Occipital lobe (tissue), 2 donors: ENCODE measurements around the gene LSMEM2. TPM values are rescaled to one million over a fixed set of nuclear protein-coding genes. Genes with fewer than 3 reads are reported as not detected.
"Not testable (repeated sequence)": the region's sequence is repeated elsewhere in the genome, so short reads cannot be mapped to it uniquely, and the experiment has no call there.

Source experiments
- DNase-seq: peaks from one replicate; lab custom pipeline; 2025; lab: John Stamatoyannopoulos, UW
- total RNA-seq: library from RNA; depleted of rRNA; stranded (reverse); fragments of >200 nt; gene quantifications from one replicate; pipeline ENCODE4 v1.2.3, GENCODE V29; 2014

LSMEM2 gene
- total RNA-seq, 1 donor from 2014 or later = 0.47 TPM

DNA sequence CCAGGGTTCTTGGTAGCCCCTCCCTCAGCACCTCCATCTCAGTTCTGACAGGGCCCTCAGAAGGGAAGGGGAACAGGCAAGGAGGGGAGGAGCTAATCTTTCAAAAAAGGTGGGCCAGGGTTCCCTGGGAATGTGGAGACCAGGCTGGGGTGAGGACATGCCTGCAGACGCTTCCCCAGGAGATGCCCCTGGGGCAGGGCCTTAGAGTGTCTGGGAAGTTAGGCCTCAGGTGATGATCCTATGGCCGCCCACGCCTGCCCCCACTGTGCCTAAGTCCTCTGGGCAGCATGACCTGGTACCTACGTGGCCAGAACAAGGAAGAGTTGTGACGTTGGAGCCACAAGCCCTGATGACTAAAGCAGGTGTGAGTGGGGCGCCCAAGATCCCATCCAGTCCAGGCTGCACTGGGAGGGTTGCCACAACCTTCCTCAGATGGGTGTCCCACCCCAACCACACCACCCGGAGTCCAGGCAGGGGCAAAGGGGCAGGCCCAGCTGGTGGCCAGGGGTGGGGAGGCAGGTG is 13.9 kb upstream of the LSMEM2 start:
- no peak for DNase-seq

DNA sequence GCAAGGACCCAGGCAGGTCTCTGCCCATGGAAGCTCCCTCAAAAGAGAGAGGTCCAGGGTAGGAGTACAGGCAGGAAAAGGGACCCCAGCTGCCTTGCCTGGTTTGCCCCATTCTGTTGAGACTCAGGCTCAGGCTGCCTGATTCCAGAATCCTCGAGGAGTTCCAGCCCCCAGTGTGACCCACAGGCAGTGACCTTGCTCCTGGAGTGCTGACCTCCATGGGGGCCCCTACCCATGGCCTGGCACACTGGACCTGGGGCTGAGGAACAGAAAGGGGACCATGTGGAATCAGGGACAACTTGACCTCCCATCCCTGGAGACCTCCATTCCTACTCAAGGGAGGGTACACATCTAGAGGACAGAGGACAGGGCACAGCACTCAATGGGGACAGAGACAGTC is 13.3 kb upstream of the LSMEM2 start:
- no peak for DNase-seq

DNA sequence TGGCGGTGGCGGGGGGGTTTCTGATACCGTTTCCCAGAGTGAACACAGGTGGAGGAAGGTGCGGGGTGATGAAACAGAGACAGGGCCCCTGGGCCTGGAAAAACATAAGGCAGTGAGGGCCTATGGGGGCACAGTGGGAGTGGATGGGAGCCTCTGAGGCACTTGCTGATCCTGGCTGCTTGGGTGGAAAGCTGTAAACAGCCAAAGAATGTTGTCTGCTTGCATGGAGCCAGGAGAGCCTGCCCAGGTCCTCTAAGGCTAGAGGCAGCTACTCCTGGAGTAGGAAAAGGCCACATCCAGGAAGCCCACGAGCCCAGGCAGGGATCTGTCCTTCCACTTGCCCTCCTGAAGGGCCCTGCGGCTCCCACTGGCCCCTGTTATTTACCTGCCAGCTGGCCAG is 12.9 kb upstream of the LSMEM2 start:
- no peak for DNase-seq

DNA sequence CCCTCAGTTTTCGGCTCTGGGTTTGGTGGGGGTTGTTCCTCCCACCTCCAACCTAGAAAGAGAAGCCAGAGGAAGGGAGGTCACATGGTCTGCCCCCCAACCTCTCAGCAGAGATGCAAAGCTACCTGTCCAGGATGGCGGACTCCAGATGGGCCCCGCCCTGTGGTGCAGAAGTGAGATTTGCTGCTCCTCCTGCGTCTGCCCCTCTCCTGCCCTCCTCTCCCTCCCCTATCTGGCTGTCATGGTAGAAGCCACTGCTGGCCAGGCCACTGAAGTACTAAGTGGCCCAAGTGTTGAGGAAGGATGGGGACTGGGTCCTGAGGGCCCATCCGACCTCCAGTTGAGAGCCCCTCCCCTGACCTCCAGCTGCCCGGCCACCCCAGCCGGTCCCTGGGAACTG is 12.1 kb upstream of the LSMEM2 start:
- DNase-seq = no peak

DNA sequence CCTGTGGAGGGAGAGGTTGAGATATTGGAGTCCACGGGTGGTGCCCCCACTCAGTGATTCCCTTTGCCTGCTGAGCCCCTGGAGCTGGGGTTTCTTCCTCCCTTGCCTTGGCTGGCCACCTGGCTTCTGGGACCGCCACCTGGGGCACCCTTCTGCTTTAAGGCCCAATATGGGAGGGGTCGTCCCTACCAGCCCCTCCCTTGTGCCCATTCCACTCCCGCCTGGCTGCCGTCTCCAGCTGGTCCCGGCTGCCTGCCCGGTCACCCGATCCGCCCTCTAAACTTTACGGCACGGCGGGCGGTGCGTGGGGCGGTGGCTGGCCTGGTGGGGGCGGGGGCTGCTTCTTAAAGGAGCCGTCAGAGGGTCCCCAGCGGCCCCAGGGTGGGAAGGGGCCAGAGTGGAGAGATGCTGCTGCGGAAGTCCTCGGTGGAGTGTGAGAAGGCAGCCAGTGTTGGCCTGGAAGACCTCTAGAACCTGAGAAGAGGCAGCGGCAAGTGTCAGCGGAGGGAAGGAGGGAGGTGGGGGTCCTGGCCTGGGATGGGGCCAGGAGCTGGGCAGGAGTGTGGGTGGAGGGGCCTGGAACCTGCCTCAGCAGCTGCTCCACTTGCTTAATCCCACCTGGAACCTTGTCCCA is 11.5 kb upstream of the LSMEM2 start:
- DNase-seq = no peak

DNA sequence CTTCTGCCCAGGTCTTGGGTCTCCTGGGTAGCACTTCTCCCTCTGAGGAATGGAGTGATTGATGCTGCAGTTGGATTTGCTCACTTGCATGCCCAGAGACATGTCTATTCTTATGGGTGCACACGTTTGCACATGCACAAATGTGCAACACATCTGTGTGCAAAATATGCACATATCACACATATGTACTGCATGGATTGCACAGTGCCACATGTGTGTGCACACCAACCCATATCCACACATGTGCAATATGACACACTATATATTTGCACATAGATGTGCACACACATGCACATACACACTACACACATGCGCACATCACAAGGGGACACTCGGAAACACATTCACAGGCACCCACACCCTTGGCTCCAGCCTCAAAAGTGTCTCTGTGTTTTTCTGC is 10.6 kb upstream of the LSMEM2 start:
- no peak for DNase-seq

DNA sequence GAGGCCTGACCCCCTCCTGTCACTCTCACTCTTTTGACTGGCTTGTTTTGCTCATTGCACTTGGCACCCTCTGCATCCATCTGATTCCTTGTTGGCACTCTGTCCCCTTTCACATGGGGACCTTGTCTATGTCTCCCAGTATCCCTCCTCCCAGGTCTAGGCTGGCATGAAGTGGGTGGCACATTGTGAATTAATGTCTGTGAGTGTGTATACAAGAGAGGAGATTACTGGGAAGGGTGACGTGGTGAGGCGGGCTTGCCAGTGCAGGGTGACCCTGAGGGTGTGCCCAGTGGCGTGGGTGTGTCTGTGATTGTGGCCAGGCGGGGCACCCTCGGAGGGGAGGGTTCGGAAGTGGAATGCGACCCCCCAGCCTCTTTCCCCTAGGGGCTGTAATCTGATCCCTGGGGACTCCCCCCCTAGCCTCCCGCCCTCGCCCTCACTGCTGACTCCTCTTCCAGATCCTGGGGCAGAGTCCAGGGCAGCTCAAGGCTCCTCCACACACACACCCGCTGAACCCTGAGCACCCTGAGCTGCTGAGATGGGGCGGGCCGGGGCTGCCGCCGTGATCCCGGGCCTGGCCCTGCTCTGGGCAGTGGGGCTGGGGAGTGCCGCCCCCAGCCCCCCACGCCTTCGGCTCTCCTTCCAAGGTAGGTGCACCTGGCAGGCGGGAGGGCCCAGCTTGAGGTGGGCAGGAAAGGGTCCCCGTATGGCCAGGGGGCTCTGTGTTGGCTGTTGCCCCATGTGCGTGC is 10.0 kb upstream of the LSMEM2 start, which contains the start of gene SEMA3B:
Gene SEMA3B, plus strand, starts transcription at position 445 of the 749 bp plus-strand sequence. Its CDS starts 94 bp downstream, at position 539.
- no peak for DNase-seq

DNA sequence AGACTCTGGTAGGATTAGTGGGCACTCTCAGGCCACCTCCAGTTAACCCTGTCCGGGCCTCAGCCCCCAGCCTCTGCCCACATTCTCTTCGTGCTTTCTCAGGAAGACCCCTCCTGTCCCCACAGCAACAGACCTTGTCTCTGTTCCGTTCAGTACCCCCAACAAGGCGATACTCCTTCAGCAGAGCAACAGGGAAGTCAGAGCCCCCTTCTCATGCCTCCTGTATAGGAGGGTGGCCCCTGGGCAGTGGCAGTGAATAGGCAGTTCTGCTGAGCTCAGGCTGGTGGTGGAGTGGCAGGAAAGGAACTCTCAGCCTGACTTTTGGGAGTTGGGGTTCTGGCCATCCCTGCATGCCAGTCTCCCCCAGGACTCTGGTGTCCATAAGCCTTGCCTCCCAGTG is 9.4 kb upstream of the LSMEM2 start:
- DNase-seq = no peak

DNA sequence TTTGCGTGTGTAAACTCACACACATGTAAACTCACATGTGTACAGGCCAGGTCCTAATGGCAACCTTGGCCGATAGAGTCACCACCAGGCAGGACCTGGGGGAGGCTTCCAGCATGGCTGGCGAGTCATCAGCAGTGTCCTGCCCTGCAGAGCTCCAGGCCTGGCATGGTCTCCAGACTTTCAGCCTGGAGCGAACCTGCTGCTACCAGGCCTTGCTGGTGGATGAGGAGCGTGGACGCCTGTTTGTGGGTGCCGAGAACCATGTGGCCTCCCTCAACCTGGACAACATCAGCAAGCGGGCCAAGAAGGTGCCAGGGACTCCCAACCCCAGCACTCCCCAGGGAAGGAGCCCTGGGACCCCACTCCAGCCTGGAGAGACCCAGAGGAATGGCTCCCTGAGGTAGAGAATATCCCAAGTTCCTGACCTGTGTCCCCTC is 8.9 kb upstream of the LSMEM2 start:
- no peak for DNase-seq

DNA sequence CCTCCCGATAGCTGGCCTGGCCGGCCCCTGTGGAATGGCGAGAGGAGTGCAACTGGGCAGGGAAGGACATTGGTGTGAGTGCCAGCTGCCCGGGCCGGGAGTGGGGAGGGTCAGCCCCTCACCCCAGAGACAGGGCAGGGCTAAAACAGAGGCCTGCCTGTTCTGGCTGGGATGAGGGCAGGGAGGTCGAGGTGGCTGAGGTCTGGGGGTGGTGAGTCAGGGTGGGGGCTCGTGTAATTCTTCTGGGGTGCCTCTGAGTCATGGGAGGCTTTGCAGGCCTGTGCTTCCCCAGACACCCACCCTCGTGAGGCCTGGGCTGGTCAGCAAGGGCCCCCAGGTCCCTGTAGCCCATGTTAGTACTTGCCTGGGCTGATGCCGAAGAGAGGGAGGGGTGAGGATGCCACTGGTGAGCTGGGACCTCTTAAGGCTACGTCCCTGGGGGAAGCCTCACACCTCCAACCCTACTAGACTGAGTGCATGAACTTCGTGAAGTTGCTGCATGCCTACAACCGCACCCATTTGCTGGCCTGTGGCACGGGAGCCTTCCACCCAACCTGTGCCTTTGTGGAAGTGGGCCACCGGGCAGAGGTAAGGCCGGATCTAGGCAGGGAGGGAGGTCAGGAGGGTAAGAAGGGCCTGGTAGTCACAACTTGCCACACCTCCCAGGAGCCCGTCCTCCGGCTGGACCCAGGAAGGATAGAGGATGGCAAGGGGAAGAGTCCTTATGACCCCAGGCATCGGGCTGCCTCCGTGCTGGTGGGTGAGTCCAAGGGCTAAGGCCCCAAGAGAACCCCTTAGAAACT is 8.3 kb upstream of the LSMEM2 start:
- no peak for DNase-seq

DNA sequence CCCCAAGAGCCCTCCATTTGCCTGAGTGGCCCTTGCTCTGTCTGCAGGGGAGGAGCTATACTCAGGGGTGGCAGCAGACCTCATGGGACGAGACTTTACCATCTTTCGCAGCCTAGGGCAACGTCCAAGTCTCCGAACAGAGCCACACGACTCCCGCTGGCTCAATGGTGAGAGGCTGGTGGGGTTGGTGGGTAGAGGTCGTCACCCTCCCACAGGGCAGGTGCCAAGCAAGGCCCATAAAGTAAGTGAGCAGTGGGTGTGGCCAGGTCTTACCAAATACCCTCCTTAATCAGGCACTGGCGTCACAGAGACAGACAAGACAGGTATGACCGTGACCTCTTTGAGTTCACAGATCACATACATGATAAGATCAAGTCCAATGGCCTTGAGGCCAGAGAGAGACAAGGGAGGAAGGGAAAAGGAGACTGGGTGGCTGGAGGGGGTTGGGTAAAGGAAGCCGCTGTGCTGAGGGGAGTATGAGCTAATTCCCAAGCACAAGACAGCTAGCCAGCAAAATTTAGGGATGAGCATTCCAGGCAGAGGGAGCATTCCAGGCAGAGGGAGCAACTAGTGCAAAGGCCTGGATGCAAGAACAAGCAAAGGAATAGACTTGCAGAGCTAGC is 7.5 kb upstream of the LSMEM2 start:
- DNase-seq = no peak

DNA sequence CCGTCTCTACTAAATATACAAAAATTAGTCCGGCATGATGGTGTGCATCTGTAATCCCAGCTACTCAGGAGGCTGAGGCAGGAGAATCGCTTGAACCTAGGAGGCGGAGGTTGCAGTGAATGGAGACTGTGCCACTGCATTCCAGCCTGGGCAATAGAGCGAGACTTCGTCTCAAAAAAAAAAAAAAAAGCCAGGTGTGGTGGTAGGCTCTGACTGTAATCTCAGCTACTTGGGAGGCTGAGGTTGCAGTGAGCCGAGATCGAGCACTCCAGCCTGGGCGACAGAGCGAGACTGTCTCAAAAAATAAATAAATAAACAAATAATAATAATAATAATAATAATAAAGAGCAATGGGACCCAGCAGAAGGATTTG is 6.4 kb upstream of the LSMEM2 start:
- DNase-seq = not testable (repeated sequence)

DNA sequence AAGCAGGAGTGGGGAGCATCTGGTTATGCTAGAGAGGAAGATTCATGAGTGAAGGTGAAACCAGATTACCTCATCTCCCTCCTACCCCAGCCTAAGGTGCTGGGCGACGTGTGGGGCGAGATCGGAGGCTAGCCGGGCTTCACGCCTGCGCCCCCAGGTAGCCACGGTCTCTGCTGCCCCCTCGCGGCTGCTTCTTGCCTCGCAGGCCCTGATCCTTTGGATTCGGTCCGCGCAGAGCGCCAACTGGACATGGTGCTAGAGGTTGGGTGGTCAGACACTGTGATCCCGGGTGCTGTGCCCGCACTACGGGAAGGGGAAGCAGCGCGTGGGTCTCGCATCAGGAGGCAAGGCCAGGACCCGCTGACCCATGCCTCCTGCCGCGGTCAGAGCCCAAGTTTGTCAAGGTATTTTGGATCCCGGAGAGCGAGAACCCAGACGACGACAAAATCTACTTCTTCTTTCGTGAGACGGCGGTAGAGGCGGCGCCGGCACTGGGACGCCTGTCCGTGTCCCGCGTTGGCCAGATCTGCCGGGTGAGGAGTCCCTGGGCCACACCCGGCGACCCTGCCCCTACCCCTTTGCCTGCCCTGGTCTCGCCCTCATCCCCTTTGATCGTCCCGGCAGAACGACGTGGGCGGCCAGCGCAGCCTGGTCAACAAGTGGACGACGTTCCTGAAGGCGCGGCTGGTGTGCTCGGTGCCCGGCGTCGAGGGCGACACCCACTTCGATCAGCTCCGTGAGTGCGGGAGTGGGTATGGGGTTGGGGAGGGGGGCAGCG is 5.8 kb upstream of the LSMEM2 start:
- DNase-seq = peak; percentile 70

DNA sequence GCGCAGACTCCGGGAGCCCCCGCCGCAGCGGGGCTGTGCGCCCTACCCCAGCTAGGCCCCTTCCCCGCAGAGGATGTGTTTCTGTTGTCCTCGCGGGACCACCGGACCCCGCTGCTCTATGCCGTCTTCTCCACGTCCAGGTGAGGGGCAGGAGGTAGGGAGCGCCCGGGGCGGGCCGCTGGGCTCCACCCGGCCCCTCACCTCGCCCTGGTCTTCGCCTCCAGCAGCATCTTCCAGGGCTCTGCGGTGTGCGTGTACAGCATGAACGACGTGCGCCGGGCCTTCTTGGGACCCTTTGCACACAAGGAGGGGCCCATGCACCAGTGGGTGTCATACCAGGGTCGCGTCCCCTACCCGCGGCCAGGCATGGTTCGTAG is 5.2 kb upstream of the LSMEM2 start:
- DNase-seq = no peak

DNA sequence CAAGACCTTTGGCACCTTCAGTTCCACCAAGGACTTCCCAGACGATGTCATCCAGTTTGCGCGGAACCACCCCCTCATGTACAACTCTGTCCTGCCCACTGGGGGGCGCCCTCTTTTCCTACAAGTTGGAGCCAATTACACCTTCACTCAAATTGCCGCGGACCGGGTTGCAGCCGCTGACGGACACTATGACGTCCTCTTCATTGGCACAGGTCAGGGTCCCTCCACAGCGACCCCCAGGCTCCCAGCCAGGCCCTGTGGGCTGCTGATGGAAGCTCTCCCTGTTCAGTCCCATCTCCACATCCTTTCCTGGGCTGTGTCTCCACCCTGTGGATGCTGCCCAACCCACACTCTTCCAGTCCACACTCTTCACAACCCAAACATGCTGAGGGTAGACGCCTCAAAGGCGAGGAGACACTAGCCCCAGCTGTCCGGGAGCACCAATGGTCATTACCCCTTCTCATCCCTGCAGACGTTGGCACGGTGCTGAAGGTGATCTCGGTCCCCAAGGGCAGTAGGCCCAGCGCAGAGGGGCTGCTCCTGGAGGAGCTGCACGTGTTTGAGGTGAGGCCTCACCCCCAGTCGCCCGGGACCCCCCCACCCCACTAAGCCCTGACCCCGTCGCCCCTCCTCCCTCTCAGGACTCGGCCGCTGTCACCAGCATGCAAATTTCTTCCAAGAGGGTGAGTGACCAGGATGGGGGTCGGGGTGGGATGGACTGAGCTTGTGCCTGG is 4.3 kb upstream of the LSMEM2 start:
- no peak for DNase-seq

DNA sequence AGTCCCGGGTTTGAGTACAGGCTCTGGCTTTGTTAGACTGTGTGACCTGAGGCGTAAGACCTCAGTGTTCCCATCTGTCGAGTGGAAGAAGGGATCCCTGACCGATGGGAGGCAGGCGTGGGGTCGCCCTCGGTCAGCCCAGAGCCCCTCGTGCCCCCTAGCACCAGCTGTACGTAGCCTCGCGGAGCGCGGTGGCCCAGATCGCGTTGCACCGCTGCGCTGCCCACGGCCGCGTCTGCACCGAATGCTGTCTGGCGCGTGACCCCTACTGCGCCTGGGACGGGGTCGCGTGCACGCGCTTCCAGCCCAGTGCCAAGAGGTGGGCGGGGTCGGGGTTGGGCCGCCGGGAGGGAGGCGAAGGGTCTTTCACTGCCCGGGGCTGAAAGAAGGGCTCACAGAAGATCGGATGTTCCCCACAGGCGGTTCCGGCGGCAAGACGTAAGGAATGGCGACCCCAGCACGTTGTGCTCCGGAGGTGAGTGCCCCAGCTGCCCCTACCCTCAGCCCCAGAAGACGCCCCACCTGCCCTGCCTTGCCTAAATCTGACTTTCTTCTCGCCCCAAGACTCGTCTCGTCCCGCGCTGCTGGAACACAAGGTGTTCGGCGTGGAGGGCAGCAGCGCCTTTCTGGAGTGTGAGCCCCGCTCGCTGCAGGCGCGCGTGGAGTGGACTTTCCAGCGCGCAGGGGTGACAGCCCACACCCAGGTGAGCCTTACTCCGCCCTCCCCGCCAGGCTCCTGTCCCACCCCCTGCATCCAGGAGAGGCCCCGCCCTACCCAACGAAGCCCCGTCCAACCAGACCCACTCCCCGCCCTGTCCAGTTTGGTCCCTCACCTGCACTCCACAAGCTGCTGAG is 3.5 kb upstream of the LSMEM2 start:
- DNase-seq = no peak

DNA sequence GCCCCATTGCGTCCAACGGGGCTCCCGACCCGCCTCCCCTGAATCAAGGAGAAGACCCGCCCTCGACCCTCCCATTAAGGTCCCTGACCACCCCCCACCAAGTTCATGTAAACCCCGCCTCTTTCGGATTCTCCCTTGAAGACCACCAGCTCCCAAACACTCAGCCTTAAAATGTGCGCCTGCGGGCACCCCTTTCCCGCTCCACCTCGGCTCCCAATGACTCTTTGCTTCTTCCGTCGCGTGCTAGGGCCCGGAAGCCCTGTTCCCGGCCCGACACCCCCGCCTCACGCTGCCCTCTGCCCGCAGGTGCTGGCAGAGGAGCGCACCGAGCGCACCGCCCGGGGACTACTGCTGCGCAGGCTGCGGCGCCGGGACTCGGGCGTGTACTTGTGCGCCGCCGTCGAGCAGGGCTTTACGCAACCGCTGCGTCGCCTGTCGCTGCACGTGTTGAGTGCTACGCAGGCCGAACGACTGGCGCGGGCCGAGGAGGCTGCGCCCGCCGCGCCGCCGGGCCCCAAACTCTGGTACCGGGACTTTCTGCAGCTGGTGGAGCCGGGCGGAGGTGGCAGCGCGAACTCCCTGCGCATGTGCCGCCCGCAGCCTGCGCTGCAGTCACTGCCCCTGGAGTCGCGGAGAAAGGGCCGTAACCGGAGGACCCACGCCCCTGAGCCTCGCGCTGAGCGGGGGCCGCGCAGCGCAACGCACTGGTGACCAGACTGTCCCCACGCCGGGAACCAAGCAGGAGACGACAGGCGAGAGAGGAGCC is 2.7 kb upstream of the LSMEM2 start:
- DNase-seq = no peak

DNA sequence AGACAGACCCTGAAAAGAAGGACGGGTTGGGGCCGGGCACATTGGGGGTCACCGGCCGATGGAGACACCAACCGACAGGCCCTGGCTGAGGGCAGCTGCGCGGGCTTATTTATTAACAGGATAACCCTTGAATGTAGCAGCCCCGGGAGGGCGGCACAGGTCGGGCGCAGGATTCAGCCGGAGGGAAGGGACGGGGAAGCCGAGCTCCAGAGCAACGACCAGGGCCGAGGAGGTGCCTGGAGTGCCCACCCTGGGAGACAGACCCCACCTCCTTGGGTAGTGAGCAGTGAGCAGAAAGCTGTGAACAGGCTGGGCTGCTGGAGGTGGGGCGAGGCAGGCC is 2.2 kb upstream of the LSMEM2 start:
- no peak for DNase-seq
